Renal cortical epithelial cell (primary cell): ENCODE results near the gene ATP6V1B1. TPM values are rescaled to one million over a fixed set of nuclear protein-coding genes. Genes with fewer than 3 reads are reported as not detected.
A peak's percentile ranks its signal among the peaks of the same experiment; 100 is the strongest.

ENCODE experiments used
- DNase-seq: peaks from one replicate; pipeline ENCODE4 v3.0.0-alpha.2; 2011; ENCODE audit warnings: low read depth
- total RNA-seq: library from RNA; depleted of rRNA; stranded (reverse); fragments of >200 nt; gene quantifications from 2 replicates; pipeline ENCODE4 v1.2.3, GENCODE V29; 2014

The ATP6V1B1 gene
- total RNA-seq, 1 donor from 2014 or later, result 0.89 TPM

DNA sequence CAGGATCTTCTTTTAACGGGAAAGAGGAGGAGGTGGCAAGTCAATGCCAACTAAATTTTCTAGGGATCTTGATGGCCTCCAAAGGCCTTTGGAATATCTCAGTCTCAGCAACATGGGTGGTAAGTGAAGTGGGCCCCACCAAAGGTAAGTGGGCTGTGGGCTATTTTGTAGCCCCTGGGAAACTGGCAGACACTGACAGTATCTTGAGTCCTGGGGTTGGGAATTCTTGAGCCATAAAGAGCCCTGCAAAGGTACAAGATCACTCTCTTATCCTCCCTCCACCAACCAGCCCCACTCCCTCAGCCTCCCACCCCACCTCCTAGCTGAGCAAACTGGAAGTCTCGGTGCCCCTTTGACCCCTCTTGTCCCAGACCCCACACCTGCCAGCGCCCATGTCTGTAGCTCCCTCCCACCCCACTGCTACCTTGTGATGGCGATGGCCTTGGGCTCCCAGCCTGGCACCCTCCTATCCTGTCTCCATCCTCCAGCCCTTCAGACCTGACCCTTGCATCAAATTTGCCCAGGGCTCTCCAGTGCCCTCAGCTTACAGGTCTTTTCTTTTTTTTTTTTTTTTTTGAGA, 8.5 kb downstream of the ATP6V1B1 start:
- no peak for DNase-seq

DNA sequence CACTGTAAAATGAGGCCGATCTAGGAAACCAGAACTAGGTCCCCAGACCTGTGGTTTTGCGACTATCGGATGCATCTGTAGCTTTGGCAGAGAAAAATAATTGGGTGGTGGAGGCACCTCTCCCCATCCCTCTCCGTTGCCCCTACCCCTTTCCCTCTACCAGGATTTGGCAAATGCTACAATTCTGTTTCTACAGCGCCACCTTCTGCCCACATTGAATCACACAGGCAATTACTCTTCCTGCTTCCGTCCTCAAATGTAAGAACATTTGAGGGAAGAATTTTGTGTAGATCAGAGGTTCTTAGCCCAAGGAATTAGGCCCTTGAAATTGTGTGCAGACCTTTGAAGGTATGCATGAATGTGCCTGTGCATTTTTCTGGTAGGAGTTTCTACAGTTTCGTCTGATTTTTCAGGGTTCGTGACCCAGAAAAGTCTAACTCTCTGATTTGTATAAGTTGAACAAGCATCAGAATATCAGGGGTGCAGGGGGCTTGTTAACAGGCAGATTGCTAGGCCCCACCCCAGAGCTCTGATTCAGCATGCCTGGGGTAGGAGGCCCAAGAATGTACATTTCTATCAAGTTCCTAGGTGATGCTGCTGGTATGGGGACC, 11.2 kb downstream of the ATP6V1B1 start:
- peak; percentile 60 for DNase-seq

DNA sequence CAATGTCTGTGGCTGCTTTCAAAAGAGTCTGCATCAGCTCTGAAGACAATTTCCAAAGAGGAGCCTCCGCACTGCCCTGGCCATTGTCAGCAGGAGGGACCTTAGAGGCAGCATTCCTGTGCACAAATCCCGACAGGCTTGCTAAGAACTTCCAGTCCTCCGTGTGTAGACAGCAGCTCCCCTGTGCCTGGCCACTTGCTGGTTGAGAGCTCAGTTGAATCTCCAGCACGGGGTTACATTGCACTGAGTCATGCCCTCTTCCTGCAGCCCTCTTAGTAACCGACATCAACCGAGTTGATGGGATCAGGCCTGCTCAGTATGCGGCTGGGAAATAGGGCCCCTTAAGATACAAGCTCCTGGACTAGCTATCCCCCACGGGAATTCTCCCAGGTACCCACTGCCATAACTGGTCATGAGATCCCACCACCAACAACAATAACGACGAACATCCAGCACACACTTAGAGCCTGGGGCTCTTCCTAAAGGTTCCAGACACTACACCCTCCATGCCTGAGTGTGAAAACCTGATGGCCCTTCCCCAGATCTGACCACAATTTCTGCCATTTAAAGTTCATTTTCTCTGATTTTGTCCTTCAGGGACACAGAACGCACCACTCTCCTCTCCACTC, 12.0 kb downstream of the ATP6V1B1 start:
- peak; percentile 56 for DNase-seq

DNA sequence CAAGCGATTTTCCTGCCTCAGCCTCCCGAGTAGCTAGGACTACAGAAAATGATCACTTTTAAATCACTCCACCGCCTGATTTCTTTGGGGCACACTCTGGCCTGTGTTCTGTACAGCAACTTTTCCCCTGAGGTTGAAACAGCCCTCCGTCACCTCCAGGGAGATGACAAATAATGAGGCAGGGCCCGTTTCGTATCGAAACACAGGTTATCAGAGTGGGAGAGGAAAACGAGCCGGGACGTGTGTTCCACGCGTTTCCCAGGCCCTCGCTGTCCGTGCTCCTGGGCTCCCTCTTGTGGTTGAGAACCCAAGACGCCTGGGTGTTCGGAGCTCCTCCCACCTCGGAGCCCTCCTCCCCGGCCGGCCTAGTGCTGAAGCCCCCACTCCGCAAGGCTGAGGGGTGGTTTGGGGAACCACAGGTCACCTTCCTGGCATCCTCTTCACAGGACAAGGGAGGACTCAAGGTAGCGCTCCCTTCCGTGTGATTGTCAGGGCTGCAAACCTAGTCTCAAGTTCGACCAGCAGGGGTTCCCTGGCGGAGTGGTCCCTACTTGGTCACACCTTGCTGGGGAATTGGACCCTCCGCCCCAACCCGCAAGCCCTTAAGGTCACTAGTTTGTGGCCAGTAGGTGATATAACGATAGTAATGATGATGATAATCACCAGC, 12.8 kb downstream of the ATP6V1B1 start:
- peak; percentile 34 for DNase-seq

DNA sequence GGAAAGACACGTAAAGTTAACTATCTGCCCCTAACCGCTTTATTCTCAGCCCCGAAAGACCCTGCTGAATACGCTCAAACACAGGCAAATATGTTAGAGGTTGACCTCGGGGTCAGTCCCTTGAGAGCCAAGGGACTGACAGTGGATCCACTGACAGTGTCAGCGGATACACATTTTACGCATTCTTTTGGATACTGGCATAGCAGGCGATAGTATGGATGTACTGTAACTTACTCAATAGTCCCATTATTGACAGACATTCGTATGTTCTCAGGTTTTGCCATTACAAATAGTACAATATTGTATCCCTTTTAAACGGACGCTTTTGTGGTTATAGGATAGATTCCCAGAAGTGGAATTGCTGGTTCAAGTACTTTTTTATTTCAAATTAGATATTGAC, 13.4 kb downstream of the ATP6V1B1 start:
- DNase-seq, result no peak

DNA sequence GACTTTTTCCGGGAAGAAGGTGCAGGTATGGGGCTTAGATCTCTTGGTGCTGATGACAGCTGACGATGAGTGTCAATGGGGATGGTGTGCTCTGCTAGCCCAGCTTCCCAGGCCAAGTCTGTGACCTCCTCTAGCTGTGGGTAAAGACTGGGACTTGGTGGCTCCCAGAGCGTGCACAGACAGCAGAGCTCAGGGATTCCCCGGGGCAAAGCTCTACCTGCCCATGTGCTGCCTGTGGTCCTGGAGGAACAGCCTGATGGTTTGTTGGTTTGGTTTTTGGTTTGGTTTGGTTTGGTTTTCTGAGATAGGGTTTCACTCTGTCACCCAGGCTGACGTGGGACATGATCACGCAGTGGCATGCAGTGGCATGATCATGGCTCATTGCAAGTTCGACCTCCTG, 19.2 kb downstream of the ATP6V1B1 start:
- DNase-seq, result no peak

DNA sequence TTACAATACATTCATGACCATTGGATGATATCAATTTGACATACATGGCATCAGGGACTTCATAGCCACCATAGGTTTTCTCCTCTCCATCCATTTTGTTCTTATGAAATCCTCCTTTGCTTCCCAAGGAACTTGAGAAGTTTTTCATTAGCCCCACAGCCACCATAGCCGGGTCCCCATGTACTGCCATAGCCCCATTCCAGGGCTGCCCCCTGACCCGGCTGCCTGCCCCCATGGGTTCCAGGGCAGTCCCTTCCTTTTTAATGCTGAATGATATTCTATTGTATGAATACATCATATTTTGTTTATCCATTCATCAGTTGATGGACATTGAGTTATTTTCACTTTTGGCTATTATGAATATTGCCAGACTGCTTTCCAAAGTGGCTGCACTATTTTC, 20.4 kb downstream of the ATP6V1B1 start:
- no peak for DNase-seq

DNA sequence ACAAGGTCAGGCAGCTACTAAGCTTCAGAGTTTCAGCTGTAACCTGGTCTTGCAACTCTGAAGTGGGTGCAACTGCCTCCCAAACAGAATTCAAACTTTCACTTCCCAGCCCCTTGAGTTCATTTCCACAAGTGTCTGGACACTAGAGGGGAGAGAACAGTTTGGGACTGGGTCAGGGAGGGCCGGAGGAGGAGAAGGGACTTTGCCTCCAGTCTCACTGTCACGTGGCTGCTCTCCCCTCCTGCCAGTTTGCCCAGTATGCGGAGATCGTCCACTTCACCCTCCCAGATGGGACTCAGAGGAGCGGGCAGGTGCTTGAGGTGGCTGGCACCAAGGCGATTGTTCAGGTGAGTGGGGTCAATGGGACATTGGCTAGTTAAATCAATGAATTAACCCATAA, 22.1 kb downstream of the ATP6V1B1 start:
- no peak for DNase-seq

DNA sequence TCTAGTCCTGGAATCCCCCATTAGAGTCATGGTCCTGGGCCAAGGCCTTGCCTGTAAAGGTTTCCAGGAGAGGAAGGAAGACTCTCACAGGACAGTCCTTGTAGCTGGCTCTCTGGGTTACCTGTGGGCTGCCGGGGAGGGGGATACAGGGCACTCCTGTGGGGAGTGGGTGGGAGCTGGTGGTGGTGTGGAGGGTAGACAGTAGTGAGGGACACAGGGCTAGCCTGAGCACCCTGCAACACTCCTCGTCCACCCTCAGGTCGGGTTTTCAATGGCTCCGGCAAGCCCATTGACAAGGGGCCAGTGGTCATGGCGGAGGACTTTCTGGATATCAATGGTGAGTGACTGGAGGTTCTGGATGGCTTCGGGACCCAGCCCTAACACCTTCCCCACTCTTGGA, 23.1 kb downstream of the ATP6V1B1 start:
- no peak for DNase-seq

DNA sequence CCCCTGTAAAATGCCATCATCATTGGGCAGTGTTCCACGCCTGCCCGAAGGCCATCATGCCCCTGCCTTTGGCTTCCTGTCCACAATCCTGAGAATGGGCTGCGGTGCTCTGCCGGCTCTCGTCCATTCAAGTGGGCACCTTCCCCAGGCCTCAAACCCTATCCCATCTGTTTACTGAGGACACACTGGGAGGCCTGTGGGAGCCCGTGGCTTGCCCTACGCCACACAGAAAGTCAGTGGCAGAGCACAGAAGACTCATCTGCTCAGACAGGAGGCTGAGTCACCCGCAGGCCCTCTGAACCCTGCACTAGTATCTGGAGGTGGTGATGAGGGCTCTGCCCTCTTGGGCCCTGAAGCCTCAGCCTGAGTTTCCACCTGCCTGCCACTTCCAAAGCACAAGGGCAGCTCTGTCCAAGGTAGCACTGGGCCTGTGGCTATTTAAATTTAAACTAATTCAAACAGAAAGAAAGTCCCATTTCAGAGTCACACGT, 23.6 kb downstream of the ATP6V1B1 start:
- DNase-seq, result no peak

DNA sequence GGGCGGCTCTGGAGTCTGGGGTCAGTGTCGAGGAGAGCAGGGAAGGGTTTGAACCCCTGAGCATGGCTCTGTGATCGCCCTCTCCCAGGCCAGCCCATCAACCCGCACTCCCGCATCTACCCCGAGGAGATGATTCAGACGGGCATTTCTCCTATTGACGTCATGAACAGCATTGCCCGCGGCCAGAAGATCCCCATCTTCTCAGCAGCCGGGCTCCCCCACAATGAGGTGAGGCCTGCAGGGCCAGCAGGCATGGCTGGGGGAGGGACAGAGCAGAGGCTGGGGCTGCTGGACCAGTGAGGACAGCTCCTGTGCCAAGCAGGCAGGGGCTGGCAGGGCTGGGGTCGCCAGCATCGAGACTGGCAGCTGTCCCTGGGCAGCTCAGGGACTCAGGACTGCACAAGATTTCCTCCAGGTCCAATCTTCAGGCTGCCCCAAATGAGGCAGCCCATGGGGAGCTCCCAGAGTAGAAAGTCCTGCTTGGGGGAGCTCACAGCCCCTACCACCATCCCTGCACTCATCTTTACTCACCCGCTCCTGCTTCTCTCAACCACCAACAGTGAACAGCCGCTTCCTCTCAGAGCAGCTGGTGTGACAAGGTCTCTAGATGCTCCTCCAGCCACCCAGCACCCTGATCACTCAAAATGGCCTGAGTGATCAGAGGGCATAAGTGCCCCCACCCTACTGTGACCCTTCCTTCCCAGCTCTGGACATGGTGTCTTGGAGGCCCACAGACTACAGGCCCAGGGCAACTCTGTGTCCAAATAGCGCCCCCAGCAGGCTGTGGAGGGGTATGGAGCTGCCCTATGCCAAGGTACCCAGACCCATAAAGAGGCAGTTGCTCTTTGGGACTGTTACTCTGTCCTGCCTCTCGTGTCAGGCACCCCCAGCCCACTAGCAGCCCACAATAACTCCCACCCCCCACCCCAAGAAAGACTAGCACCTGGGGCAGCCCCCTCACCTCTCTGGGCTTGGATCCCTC, 24.4 kb downstream of the ATP6V1B1 start:
- DNase-seq, result no peak

DNA sequence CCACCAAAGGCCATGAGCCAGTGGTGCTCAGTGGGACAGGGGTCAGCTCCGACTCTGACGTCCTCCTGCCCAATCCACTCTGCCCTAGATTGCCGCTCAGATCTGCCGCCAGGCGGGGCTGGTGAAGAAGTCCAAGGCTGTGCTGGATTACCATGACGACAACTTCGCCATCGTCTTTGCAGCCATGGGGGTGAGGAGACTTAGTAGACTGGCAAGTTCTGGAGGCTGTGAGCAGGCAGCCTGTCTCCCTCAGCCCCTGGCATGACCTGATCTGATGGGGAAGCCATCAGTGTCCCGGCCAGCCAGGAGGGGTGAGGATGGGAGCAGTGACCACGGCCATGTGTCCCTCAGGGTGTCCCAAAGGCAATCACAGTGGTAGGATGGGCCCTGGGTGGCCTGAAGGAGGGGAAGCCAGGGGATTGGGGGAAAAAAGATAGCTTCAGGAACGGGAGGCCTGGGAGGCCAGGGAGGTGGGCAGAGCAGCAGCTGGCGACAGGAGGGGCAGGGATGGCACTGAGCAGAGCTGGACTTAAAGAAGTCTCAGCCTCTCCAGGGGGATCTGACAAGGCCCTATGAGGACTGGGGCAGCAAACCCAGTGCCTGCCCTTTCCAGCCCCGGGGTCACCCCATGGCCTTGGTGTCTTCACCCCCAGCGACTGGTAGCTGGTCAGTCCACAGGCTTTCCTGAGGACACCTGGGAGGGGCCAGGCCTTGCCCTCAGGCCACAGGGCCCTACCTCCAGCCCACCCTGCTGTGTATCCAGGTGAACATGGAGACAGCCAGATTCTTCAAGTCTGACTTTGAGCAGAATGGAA, 25.3 kb downstream of the ATP6V1B1 start:
- DNase-seq, result no peak

DNA sequence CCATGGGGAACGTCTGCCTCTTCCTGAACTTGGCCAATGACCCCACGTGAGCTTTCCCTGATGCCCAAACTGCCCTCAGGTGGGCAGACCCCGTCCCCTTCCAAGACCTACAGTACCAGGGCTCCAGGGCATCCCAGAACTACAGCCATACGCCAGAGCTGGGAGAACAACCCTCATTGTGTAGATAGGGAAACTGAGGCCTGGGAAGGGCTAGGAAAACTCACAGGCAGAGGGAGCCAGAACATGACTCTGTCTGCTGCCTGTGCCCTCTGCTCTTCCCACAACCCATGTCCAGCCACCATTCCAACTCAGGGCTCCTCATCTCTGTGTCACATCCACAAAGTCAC, 25.9 kb downstream of the ATP6V1B1 start:
- no peak for DNase-seq

DNA sequence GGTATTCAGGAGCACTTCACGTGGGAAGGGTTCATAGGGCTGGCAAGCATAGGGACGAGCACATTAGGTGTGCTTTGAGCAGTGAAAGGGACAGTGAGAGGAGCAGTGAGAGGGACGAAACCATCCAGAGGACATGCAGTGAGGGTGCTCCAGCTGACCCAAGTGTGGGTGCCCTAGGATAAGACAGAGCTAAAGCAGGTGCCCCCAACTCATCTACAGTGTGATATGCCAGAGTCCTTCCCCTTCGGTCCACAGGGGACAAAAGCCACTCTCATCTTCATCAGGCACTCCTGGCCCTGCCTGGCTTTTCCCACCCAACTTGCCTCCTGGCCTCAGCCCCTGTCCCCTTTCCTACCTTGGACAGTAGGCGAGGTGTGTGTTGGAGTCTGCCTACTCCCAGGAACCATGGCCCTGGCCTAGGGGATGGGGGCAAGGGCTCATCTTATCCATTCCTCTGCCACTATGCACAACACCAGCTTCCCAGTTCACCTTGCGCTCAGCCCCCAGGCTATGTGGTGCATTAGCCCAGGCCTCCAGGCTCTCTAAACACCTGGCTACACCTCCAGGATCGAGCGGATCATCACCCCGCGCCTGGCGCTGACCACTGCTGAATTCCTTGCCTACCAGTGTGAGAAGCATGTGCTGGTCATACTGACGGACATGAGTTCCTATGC, 26.6 kb downstream of the ATP6V1B1 start:
- no peak for DNase-seq

DNA sequence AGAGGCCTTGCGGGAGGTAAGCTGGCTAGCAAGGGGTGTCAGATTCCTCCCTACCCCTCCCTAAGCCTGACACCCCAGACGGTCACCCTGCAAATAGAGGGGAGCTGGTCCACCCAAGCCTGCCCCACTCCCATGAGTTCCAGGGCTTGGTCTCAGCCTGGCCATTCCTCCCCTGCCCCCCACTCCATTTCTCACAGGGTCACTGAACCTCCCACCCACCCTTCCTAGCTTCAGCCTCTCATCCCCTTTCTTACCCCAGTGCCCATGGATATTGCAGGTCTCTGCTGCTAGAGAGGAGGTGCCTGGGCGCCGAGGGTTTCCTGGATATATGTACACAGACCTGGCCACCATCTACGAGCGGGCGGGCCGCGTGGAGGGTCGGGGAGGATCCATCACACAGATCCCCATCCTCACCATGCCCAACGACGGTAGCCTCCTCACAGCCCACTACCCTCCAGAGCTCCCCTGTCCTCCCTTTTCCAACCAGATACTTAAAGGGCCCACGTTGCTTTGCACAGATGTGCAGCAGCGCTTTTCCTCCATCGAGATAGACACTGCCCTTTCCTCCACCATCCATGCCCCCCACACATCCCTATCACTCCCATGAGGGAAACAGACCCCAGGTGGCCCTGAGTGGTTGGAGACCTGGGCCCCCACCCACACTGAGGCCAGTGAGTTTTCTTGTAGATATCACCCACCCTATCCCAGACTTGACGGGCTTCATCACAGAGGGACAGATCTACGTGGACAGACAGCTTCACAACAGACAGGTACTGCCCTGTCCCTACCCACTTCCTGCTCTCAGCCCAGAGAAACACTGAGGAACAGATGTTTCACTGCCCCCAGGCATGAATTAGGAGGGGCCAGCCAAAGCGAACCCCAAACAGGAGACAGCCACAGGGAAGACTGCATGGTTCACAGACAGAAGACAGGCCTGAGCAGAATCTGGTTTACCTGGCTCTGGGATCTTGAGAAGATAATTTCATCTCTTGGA, 27.5 kb downstream of the ATP6V1B1 start:
- no peak for DNase-seq

DNA sequence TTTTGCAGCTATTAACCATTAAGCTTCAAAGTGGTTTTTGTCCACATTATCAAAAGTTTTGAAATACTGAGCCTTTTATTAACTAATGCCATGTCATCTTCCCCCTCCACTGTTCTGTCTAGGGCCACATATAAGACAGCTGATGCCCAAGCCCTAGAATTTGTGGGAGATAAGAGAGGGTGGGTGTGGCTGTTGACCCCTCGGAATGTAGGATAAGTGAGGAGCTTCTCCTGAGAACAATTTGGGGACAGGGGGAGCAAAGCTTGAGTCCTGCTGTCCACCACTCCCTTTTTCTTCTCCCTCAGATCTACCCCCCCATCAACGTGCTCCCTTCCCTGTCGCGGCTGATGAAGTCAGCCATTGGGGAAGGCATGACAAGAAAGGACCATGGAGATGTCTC, 28.4 kb downstream of the ATP6V1B1 start:
- no peak for DNase-seq

DNA sequence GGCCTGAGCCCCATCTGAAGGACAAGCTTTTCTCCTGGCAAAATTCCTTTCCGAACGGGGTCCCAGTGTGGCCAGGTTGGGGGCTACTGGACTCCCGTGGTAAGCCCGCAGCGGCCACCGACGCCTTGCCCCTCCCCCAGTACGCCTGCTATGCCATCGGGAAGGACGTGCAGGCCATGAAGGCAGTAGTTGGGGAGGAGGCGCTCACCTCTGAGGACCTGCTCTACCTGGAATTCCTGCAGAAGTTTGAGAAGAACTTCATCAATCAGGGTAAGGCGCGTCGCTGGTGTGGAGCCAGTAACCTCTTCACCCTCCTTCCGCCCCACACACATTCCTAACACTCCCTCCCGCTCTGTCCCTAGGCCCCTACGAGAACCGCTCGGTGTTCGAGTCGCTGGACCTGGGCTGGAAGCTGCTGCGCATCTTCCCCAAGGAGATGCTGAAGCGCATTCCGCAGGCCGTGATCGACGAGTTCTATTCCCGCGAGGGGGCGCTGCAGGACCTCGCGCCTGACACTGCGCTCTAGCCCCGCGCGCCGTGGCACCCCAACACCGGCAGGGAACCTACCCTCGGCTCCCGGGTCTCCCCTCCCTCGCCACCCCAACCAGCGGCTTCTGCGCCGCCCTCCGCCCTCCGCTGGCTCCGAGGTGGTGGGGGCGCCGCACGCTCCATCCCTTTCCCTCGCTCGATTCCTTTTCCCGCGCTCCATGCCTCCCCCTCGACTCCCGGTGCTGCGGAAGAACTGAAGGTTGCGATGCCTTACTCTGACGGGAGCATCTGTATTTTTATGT, 29.1 kb downstream of the ATP6V1B1 start:
- no peak for DNase-seq

DNA sequence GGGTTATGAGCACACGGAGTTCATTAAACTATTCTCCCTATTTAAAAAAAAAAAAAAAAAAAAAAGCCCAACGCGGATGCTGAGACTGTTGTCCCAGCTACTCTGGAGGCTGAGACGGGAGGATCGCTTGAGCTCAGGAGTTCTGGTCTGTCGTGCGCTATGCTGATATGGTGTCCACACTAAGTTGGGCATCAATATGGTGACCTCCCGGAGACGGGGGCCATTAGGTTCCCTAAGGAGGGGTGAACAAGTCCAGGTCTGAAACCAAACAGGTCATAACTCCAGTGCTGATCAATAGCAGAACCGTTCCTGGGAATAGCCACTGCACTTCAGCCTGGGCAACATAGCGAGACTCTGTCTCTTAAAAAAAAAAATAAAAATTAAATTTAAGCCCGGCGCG, 29.8 kb downstream of the ATP6V1B1 start:
- no peak for DNase-seq
